ENCODE results near the gene CTU2. TPM values are rescaled to one million over a fixed set of nuclear protein-coding genes. Genes with fewer than 3 reads are reported as not detected.

CTU2 gene
- total RNA-seq, 2 experiments from 2014 or later: 38.0 to 41.6 TPM

DNA sequence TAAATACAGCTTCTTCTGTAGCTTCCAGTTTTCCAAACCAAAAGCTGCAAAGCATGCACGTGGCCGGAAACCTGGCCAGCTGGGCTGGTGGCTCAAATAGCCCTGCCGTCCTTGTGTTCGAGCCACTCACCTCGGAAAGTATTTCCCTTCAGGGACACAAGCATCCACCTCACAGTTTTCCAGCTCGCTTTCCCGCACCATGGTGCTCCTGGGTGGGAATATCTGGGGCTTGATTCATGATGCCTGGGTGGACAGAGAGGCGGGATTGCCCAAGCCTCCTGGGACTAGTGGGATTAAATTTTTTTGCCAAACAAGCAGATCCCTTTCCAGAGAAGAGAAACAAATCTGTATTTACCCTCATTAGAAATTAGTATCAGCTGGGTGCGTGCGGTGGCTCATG is 36.3 kb upstream of the CTU2 start:
- Mint-ChIP-seq H3K27me3 (no peaks in the 10 kb centered on the region), H3K36me3 (peaks cover 6% of the 10 kb centered on the region), H3K4me3 (no peak overlapping the region), H3K9me3 (no peaks in the 10 kb centered on the region), H3K4me1 (ENCODE audit: low read depth) (peaks cover 2% of the 10 kb centered on the region), H3K27ac (no peak overlapping the region)
- ChIA-PET CTCF (interaction anchor here (1.2 kb wide), 1 partner anchor 11 kb away, joined by 4 read pairs; no protein-coding TSS in a partner anchor), POLR2A (interaction anchor here (0.7 kb wide), 1 partner anchor 355 kb away, joined by 3 read pairs; no protein-coding TSS in a partner anchor)
- intact Hi-C loops (cut with micrococcal nuclease): no loop called here
- DNase-seq: no peak

- Mint-ChIP-seq H3K9me3 (no peaks in the 10 kb centered on the region), H3K4me3 (no peak overlapping the region), H3K27me3 (no peaks in the 10 kb centered on the region), H3K4me1 (ENCODE audit: low read depth) (no peaks in the 10 kb centered on the region), H3K36me3 (peaks cover 6% of the 10 kb centered on the region), H3K27ac (no peak overlapping the region)
- intact Hi-C loops (cut with micrococcal nuclease): no loop called here
- no peak for DNase-seq
- CTCF ChIA-PET: interaction anchor here (0.9 to 1.4 kb wide), 2 partner anchors 8 to 66 kb away, joined by 3 read pairs; no protein-coding TSS in a partner anchor
- POLR2A ChIA-PET: no interaction called here
Observed at GRCh38 chr16:88671806-88672205, 34.5 kb upstream of the CTU2 start.

- Mint-ChIP-seq H3K4me3 (no peak overlapping the region), H3K27me3 (no peaks in the 10 kb centered on the region), H3K4me1 (ENCODE audit: low read depth) (no peaks in the 10 kb centered on the region), H3K36me3 (peaks cover 5% of the 10 kb centered on the region), H3K9me3 (no peaks in the 10 kb centered on the region), H3K27ac (no peak overlapping the region)
- intact Hi-C loops (cut with micrococcal nuclease): no loop called here
- ChIA-PET CTCF (interaction anchor here (0.7 to 1.4 kb wide), 3 partner anchors 7 to 65 kb away, joined by 3 read pairs; no protein-coding TSS in a partner anchor), POLR2A (no interaction called here)
- no peak for DNase-seq
Observed at GRCh38 chr16:88672776-88673175, 33.5 kb upstream of the CTU2 start.

DNA sequence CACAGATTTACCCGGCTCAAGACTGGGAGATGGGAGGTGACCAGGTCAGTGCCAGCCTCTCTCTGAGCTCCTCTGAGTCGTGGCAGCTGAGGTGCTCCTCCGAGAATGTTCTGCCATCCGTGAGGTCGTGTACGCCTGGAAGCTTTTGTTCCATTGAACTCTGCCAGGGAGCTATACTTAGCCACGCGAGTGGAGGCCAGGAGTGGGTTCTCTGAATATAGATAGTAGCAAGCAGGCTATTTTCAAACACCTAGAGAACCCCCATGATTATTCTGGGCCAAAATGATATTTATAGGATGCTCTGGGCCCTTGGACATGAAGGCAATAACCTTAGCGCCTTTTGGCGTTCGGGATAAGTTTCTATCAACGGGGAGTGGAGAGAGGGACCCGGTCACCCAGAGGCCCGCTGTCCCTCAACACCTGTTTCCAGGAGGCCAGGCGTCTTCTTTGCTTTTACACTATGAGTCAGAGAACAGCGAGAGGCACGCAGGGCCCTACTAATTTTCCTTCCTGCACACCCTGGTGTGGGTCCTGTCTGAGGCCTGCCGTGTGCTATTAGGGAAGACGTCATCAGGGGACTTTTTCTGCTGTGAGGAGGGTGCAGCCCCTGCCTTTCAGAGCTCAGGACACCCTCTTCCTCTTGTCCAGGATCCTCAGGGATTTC is 32.5 kb upstream of the CTU2 start:
- DNase-seq: no peak
- Mint-ChIP-seq H3K36me3 (peaks cover 3% of the 10 kb centered on the region), H3K4me3 (no peak overlapping the region), H3K4me1 (ENCODE audit: low read depth) (no peaks in the 10 kb centered on the region), H3K27me3 (no peaks in the 10 kb centered on the region), H3K9me3 (no peaks in the 10 kb centered on the region), H3K27ac (no peak overlapping the region)
- intact Hi-C loops (cut with micrococcal nuclease): no loop called here
- ChIA-PET POLR2A (no interaction called here), CTCF (no interaction called here)

DNA sequence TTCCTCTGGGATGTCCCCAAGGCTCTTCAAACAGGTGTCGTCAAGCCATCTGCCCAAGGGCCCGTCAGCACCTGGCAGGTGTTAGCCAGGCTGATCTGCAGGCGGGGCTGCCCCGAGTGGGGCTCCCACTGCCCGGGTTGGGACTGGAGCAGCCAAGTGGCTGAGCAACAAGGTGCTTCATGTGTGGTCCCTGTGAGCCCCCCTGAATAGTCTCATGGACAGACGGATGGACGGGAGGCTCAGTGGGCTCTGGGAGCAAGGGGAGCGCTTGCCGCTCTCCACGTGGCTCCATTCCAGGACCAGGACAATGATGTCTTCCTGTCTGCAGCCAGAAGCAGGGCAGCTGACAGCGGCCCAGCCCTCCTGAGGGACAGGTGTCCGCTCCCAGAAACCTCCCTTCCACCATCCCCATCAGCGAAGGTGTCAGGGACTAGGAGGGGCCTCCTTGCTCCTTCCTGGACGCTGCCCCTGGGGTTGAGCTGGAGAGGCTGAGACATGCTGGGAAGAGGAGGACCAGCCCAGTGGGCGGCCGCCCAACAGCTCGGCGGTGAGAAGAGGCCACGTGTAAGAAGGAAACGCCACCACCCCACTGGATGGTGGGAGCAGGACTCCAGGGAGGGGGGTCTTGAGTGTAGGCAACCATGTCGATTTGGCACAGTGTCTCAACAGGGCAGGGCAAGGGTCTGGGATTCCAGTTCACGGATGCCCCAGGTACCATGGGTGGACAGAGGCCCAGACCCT is 29.6 kb upstream of the CTU2 start:
- no peaks in the 10 kb centered on the region for H3K9me3 Mint-ChIP-seq
- intact Hi-C loops (cut with micrococcal nuclease): no loop called here
- no peak overlapping the region for H3K4me3 Mint-ChIP-seq
- ChIA-PET CTCF (interaction anchor here (1.0 kb wide), 1 partner anchor 15 kb away, joined by 3 read pairs; no protein-coding TSS in a partner anchor), POLR2A (no interaction called here)
- peaks cover 12% of the 10 kb centered on the region for H3K4me1 Mint-ChIP-seq (ENCODE audit: low read depth)
- no peak overlapping the region for H3K27ac Mint-ChIP-seq
- DNase-seq: no peak
- no peaks in the 10 kb centered on the region for H3K27me3 Mint-ChIP-seq
- H3K36me3 Mint-ChIP-seq: peaks cover 5% of the 10 kb centered on the region

DNA sequence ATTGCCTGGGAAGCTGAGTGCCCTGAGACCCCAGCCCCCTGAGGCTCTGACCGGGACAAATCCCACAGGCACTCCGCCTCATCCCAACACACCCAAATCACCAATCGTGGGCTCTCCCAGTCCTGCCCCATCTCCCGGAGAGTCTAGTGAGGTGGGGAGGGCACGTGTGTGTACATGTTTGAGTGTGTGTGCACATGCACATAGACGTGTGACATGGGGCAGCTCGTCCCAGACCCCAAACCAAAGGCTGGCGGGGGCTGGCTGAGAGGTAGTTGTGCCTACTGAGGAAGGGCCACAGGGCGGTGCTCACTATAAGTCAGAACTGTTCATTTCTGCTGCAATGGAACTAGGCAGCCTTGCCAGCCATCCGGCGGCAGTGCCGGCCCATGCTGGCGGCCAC is 28.6 kb upstream of the CTU2 start:
- intact Hi-C loops (cut with micrococcal nuclease): no loop called here

GRCh38 chr16:88678224-88678979 is 27.9 kb upstream of the CTU2 start:
- H3K4me3 Mint-ChIP-seq: no peak overlapping the region

More for the DNA sequence above, 28.6 kb upstream of the CTU2 start:
- H3K4me1 Mint-ChIP-seq (ENCODE audit: low read depth): peaks cover 21% of the 10 kb centered on the region
- CTCF ChIA-PET: interaction anchor here (1.0 kb wide), 1 partner anchor 14 kb away, joined by 3 read pairs; no protein-coding TSS in a partner anchor
- DNase-seq: no peak
- H3K36me3 Mint-ChIP-seq: peaks cover 7% of the 10 kb centered on the region
- no peaks in the 10 kb centered on the region for H3K27me3 Mint-ChIP-seq
- H3K4me3 Mint-ChIP-seq: no peak overlapping the region
- no peaks in the 10 kb centered on the region for H3K9me3 Mint-ChIP-seq
- H3K27ac Mint-ChIP-seq: no peak overlapping the region
- POLR2A ChIA-PET: no interaction called here

GRCh38 chr16:88680554-88681083 is 25.7 kb upstream of the CTU2 start:
- peak overlapping the region; percentile 96 for H3K27ac Mint-ChIP-seq
- CTCF ChIA-PET: interaction anchor here (0.6 to 1.5 kb wide), 8 partner anchors 9 to 126 kb away, joined by 3 to 6 read pairs (median 4); no protein-coding TSS in a partner anchor
- H3K36me3 Mint-ChIP-seq: peaks cover 4% of the 10 kb centered on the region
- no peaks in the 10 kb centered on the region for H3K9me3 Mint-ChIP-seq
- no peak for DNase-seq
- intact Hi-C loops (cut with micrococcal nuclease): loop anchor here (1.0 to 10.0 kb wide), 4 partner anchors 21 to 102 kb away; partner anchors contain the start of genes CYBA and IL17C
- POLR2A ChIA-PET: interaction anchor here (0.9 to 2.3 kb wide), 3 partner anchors 20 to 110 kb away, joined by 3 to 16 read pairs (median 4); partner anchors contain the start of genes CTU2, RNF166 and ZC3H18
- no peaks in the 10 kb centered on the region for H3K27me3 Mint-ChIP-seq
- H3K4me1 Mint-ChIP-seq (ENCODE audit: low read depth): peaks cover 40% of the 10 kb centered on the region
- peak overlapping the region; percentile 65 for H3K4me3 Mint-ChIP-seq

More at GRCh38 chr16:88678224-88678979, 27.9 kb upstream of the CTU2 start:
- Mint-ChIP-seq H3K36me3 (peaks cover 7% of the 10 kb centered on the region), H3K4me1 (ENCODE audit: low read depth) (peaks cover 23% of the 10 kb centered on the region), H3K27me3 (no peaks in the 10 kb centered on the region), H3K9me3 (no peaks in the 10 kb centered on the region), H3K27ac (no peak overlapping the region)
- DNase-seq: no peak
- ChIA-PET CTCF (interaction anchor here (1.0 kb wide), 1 partner anchor 13 kb away, joined by 3 read pairs; no protein-coding TSS in a partner anchor), POLR2A (no interaction called here)
- intact Hi-C loops (cut with micrococcal nuclease): no loop called here

DNA sequence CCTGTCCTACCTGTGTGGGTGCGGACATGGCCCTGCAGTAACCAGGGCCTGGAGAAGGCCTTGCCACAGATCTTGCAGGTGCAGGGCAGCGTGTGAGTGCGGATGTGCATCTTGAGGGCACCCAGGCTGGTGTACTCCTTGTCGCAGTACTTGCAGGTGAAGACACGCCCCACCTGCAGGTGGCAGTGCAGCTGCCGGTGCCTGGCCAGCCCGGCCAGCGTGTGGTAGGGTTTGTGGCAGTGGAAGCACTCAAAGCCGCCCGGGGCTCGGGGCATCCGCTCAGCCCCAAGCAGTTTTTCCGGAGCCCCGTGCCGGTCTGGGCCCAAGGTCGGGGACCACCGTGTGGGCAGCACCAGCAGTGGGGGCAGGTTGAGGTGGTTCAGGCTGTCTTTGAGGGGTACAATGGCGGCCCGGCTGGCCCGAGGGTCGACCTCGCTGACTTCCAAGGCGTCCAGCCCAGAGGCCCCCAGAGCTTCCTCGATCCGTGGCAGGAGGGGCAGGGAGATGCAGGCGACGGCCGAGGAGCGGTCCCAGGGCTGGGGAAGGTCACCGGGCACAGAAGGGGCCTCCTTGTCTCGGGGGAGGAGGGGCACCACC is 25.1 kb upstream of the CTU2 start:
- peaks cover 4% of the 10 kb centered on the region for H3K36me3 Mint-ChIP-seq
- intact Hi-C loops (cut with micrococcal nuclease): loop anchor here (1.0 to 10.0 kb wide), 4 partner anchors 20 to 101 kb away; partner anchors contain the start of genes CYBA and IL17C
- ChIA-PET CTCF (interaction anchor here (0.6 to 1.5 kb wide), 6 partner anchors 11 to 527 kb away, joined by 3 to 4 read pairs (median 4); no protein-coding TSS in a partner anchor), POLR2A (interaction anchor here (0.9 to 2.3 kb wide), 2 partner anchors 19 to 24 kb away, joined by 4 to 16 read pairs; partner anchors contain the start of genes CTU2 and RNF166)
- peak overlapping the region; percentile 65 for H3K4me3 Mint-ChIP-seq
- DNase-seq: peak; percentile 76
- H3K4me1 Mint-ChIP-seq (ENCODE audit: low read depth): peaks cover 40% of the 10 kb centered on the region
- H3K9me3 Mint-ChIP-seq: no peaks in the 10 kb centered on the region
- peak overlapping the region; percentile 96 for H3K27ac Mint-ChIP-seq
- no peaks in the 10 kb centered on the region for H3K27me3 Mint-ChIP-seq

GRCh38 chr16:88681709-88682451 is 24.4 kb upstream of the CTU2 start:
- ChIA-PET CTCF (interaction anchor here (0.9 to 1.5 kb wide), 4 partner anchors 17 to 526 kb away, joined by 3 to 4 read pairs (median 4); no protein-coding TSS in a partner anchor), POLR2A (interaction anchor here (0.5 to 2.3 kb wide), 3 partner anchors 18 to 93 kb away, joined by 3 to 16 read pairs (median 4); partner anchors contain the start of genes CTU2 and RNF166)
- Mint-ChIP-seq H3K27me3 (no peaks in the 10 kb centered on the region), H3K4me1 (ENCODE audit: low read depth) (peaks cover 40% of the 10 kb centered on the region), H3K4me3 (peak overlapping the region; percentile 65), H3K9me3 (no peaks in the 10 kb centered on the region), H3K36me3 (peaks cover 4% of the 10 kb centered on the region), H3K27ac (peak overlapping the region; percentile 96)
- DNase-seq: peak; percentile 91
- intact Hi-C loops (cut with micrococcal nuclease): loop anchor here (1.0 to 10.0 kb wide), 4 partner anchors 19 to 100 kb away; partner anchors contain the start of genes CYBA and IL17C
